Coronary artery (tissue), 2 donors: Measurements from ENCODE around the gene ING3.
"Not testable (repeated sequence)": the region's sequence is repeated elsewhere in the genome, so short reads cannot be mapped to it uniquely, and the experiment has no call there.

Experiments used
- DNase-seq: peaks from one replicate; pipeline ENCODE4 v3.0.0-alpha.2; 2017; ENCODE audit warnings: low spot score
- H3K27ac ChIP-seq, 2 donors: fragments of 200-600 bp; sonication (generic); one replicate each; pipeline ENCODE4 v1.5.1; 2016 to 2019
- H3K4me3 ChIP-seq: fragments of 200-600 bp; sonication (generic); 2 replicates; pipeline ENCODE4 v1.5.1; 2016; ENCODE audit warnings: mild to moderate bottlenecking, moderate library complexity
- CTCF ChIP-seq: fragments of 200-600 bp; sonication (generic); IDR thresholded peaks from one replicate; pipeline ENCODE4 v1.5.1; 2019; ENCODE audit warnings: antibody characterized with exemption

The ING3 gene

GRCh38 chr7:121002757-121003200, 52.2 kb downstream of the ING3 start:
- DNase-seq = no peak
- H3K4me3 ChIP-seq = peak overlapping the region; percentile 32
- no peak for TF ChIP-seq CTCF
- peak overlapping the region; percentile 81 to 83 for H3K27ac ChIP-seq

GRCh38 chr7:121003986-121004685, 53.6 kb downstream of the ING3 start:
- H3K27ac ChIP-seq = peak overlapping the region in 1 of 2 donors; percentile 83
- no peak for TF ChIP-seq CTCF
- no peak for DNase-seq
- no peak overlapping the region for H3K4me3 ChIP-seq

- H3K27ac ChIP-seq, DNase-seq, H3K4me3 ChIP-seq: not testable (repeated sequence)
These were observed 54.5 kb downstream of the ING3 start for GRCh38 chr7:121005058-121005457.

- no peak for TF ChIP-seq CTCF
- Histone ChIP-seq H3K27ac (peak overlapping the region; percentile 1 to 9), H3K4me3 (no peak overlapping the region)
- DNase-seq = no peak
These were observed 55.5 kb downstream of the ING3 start for GRCh38 chr7:121005996-121006584.

- no peak for TF ChIP-seq CTCF
- no peak overlapping the region for H3K4me3 ChIP-seq
- peak overlapping the region; percentile 9 to 41 for H3K27ac ChIP-seq
- no peak for DNase-seq
These were observed 56.2 kb downstream of the ING3 start for GRCh38 chr7:121006711-121007315.

- H3K27ac ChIP-seq = no peak overlapping the region
- H3K4me3 ChIP-seq = no peak overlapping the region
- no peak for DNase-seq
- TF ChIP-seq CTCF = no peak
These were observed 58.2 kb downstream of the ING3 start for GRCh38 chr7:121008816-121009215.

GRCh38 chr7:121011401-121011800, 60.8 kb downstream of the ING3 start:
- TF ChIP-seq CTCF = no peak
- no peak for DNase-seq
- no peak overlapping the region for H3K27ac ChIP-seq
- H3K4me3 ChIP-seq = no peak overlapping the region
